Keratinocyte (primary cell): Measurements from ENCODE around the gene NPAS3.

Experiments used
- CTCF ChIP-seq, 3 experiments: IDR thresholded peaks in 1 of 3; conservative IDR thresholded peaks in 1 of 3; optimal IDR thresholded peaks in 1 of 3; 2 replicates in 2 of 3; 3 replicates in 1 of 3; pipeline versions ENCODE3 to v1.5.1; 2011; ENCODE audit warnings: low read length in 3 of 3, mild to moderate bottlenecking in 3 of 3, moderate library complexity in 2 of 3, control low read depth in 1 of 3, inconsistent platforms in 1 of 3; ENCODE audit not compliant: insufficient read depth in 2 of 3; ENCODE audit errors: extremely low read depth in 1 of 3
- EZH2 ChIP-seq: IDR thresholded peaks from one replicate; pipeline ENCODE4 v1.6.1; 2012; ENCODE audit warnings: inconsistent platforms, mild to moderate bottlenecking, low read length, moderate library complexity

- TF ChIP-seq CTCF (optimal IDR thresholded peaks at IDR 0.05 in 1 of 3, IDR thresholded peaks at IDR 0.05 in 1 of 3, conservative IDR thresholded peaks at IDR 0.05 in 1 of 3; ENCODE audit: extremely low read depth in 1 of 3, insufficient read depth in 2 of 3, low read length in 3 of 3), result no peak
- no peak for TF ChIP-seq EZH2
These were observed 425.8 kb downstream of the NPAS3 start for GRCh38 chr14:33364466-33364865.
